WTC11 (cell line): ENCODE results near the gene ITGAL. TPM values are rescaled to one million over a fixed set of nuclear protein-coding genes. Genes with fewer than 3 reads are reported as not detected.

Experiments
- ATAC-seq: fragments of 200-7000 bp; cut with Tn5 transposase; 2 replicates; pipeline ENCODE4 v1.10.0; 2021; ENCODE audit warnings: mild to moderate bottlenecking, moderate library complexity
- CTCF ChIA-PET: fragments of 300-600 bp; sonication (Branson Sonifier 250); formaldehyde crosslinking; loops from one replicate; lab custom pipeline; 2021; ENCODE audit warnings: antibody characterized with exemption; lab: Charles Lee
- POLR2A ChIA-PET: fragments of 350-600 bp; sonication (Branson Sonifier 250); formaldehyde crosslinking; loops from one replicate; lab custom pipeline; 2021; ENCODE audit warnings: antibody characterized with exemption; lab: Charles Lee
- DNase-seq: peaks from one replicate; pipeline ENCODE4 v3.0.0; 2021; ENCODE audit warnings: low spot score
- H3K27ac Mint-ChIP-seq: 2 replicates; pipeline ENCODE4 v1.8.0; 2021; ENCODE audit warnings: mixed read lengths
- H3K27me3 Mint-ChIP-seq: 2 replicates; pipeline ENCODE4 v1.8.0; 2021; ENCODE audit warnings: low read depth, mild to moderate bottlenecking, moderate library complexity, mixed read lengths
- H3K36me3 Mint-ChIP-seq: 2 replicates; pipeline ENCODE4 v1.8.0; 2021; ENCODE audit warnings: mixed read lengths
- H3K4me1 Mint-ChIP-seq: 2 replicates; pipeline ENCODE4 v1.8.0; 2022; ENCODE audit warnings: mixed read lengths
- H3K4me3 Mint-ChIP-seq: 2 replicates; pipeline ENCODE4 v1.8.0; 2021; ENCODE audit warnings: mild to moderate bottlenecking, moderate library complexity, mixed read lengths
- H3K9me3 Mint-ChIP-seq: 2 replicates; pipeline ENCODE4 v1.8.0; 2021; ENCODE audit warnings: mixed read lengths
- ELF4 ChIP-seq: sonication (generic); formaldehyde crosslinking; IDR thresholded peaks from 2 replicates; pipeline ENCODE4 v1.8.1; 2022; ENCODE audit warnings: low read depth, mild to moderate bottlenecking, moderate library complexity, missing genetic modification reagents
- GABPB1 ChIP-seq: sonication (generic); formaldehyde crosslinking; IDR thresholded peaks from 2 replicates; pipeline ENCODE4 v1.8.1; 2023; ENCODE audit warnings: mild to moderate bottlenecking, missing genetic modification reagents
- HMGA2 ChIP-seq: fragments of 250-450 bp; sonication (Bioruptor Pico); IDR thresholded peaks from 2 replicates; pipeline ENCODE4 v1.4.0; 2021; ENCODE audit warnings: mild to moderate bottlenecking, moderate library complexity
- HMGXB4 ChIP-seq: sonication (generic); formaldehyde crosslinking; IDR thresholded peaks from 2 replicates; pipeline ENCODE4 v1.8.1; 2023; ENCODE audit warnings: mild to moderate bottlenecking, moderate library complexity, missing genetic modification reagents
- JAZF1 ChIP-seq: fragments of 250-450 bp; sonication (Bioruptor Pico); IDR thresholded peaks from 2 replicates; pipeline ENCODE4 v1.9.0; 2021; ENCODE audit warnings: moderate library complexity, mild to moderate bottlenecking, inconsistent platforms
- OVOL2 ChIP-seq: fragments of 250-450 bp; sonication (Bioruptor Pico); IDR thresholded peaks from 2 replicates; pipeline ENCODE4 v1.9.0; 2021; ENCODE audit warnings: mild to moderate bottlenecking, borderline replicate concordance
- RELA ChIP-seq: sonication (generic); formaldehyde crosslinking; IDR thresholded peaks from 2 replicates; pipeline ENCODE4 v1.8.1; 2022; ENCODE audit warnings: missing genetic modification reagents, mild to moderate bottlenecking, borderline replicate concordance
- USF2 ChIP-seq: sonication (generic); formaldehyde crosslinking; IDR thresholded peaks from 2 replicates; pipeline ENCODE4 v1.8.1; 2023; ENCODE audit warnings: mild to moderate bottlenecking, missing genetic modification reagents, moderate library complexity
- ZNF263 ChIP-seq: sonication (generic); formaldehyde crosslinking; IDR thresholded peaks from 2 replicates; pipeline ENCODE4 v1.8.1; 2022; ENCODE audit warnings: low read depth, mild to moderate bottlenecking, moderate library complexity, missing genetic modification reagents
- ZNF396 ChIP-seq: fragments of 250-450 bp; sonication (Bioruptor Pico); IDR thresholded peaks from 2 replicates; pipeline ENCODE4 v1.8.0; 2021; ENCODE audit warnings: mild to moderate bottlenecking, moderate library complexity, borderline replicate concordance
- total RNA-seq: library from RNA; stranded (reverse); gene quantifications from 3 replicates; pipeline ENCODE4 v1.2.3, GENCODE V29; 2021
- TF ChIP-seq, protein P1 (sequence below): sonication (generic); formaldehyde crosslinking; IDR thresholded peaks from 2 replicates; pipeline ENCODE4 v1.8.0; 2023; ENCODE audit warnings: missing genetic modification reagents, mild to moderate bottlenecking, borderline replicate concordance
- TF ChIP-seq, protein P2 (sequence below): sonication (generic); formaldehyde crosslinking; IDR thresholded peaks from 2 replicates; pipeline ENCODE4 v1.8.1; 2023; ENCODE audit warnings: mild to moderate bottlenecking, missing genetic modification reagents
- TF ChIP-seq, protein P3 (sequence below): sonication (generic); formaldehyde crosslinking; IDR thresholded peaks from 2 replicates; pipeline ENCODE4 v1.8.0; 2022; ENCODE audit warnings: mild to moderate bottlenecking, missing genetic modification reagents
- TF ChIP-seq, protein P4 (sequence below): fragments of 250-450 bp; sonication (Bioruptor Pico); IDR thresholded peaks from 2 replicates; pipeline ENCODE4 v1.9.0; 2021; ENCODE audit warnings: moderate library complexity, mild to moderate bottlenecking, inconsistent platforms, borderline replicate concordance
- TF ChIP-seq, protein P5 (sequence below): sonication (generic); formaldehyde crosslinking; IDR thresholded peaks from 2 replicates; pipeline ENCODE4 v1.8.1; 2022; ENCODE audit warnings: low read depth, mild to moderate bottlenecking, moderate library complexity, missing genetic modification reagents, borderline replicate concordance

The ITGAL gene
- total RNA-seq, 1 experiment from 2014 or later, result 1.0 TPM

DNA sequence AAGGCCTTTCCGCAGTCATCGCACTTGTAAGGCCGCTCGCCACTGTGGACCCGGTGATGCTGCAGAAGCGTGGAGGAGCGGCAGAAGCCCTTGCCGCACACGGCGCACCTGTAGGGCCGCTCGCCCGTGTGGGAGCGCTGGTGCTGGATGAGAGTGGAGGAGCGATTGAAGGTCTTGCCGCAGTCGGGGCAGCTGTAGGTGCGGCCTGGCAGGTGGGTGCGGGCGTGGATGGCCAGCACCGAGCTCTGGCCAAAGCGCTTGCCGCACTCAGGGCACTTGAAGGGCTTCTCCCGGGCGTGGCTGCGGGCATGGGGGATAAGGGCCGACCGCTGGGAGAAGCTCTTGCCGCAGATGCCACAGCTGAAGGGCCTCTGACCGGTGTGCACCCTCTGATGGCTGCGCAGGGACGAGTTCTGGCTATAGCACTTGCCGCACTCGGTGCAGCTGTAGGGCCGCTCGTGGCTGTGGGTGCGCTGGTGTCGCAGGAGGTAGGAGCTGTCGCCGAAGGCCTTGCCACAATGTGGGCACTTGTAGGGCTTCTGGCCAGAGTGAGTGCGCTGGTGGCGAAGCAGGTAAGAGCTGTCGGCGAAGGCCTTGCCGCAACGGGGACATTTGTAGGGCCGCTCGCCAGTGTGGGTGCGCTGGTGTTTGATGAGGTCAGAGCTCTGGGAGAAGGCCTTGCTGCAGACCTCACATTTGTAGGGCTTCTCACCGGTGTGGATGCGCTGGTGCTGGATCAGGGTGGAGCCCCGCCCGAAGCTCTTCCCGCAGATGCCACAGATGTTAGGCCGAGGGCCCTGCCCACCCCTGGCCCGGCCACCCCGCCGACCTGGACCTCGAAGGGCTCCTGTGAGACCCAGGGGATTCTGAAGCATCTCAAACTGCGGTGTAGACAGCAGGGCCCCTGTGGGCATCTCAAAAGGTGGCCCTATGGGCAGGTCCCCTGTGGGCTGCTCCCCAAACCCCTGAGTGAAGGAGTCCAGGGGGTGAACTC is 52.3 kb downstream of the ITGAL start:
- DNase-seq (no peak), ATAC-seq (no peak)
- Mint-ChIP-seq H3K36me3 (0 out of 2 replicates have a peak, but pooled peaks cover 4% of the 10 kb centered on the region), H3K4me3 (peak overlapping the region; percentile 16; the same call in 1 of the 2 replicates), H3K9me3 (no peaks in the 10 kb centered on the region), H3K27ac (no peak overlapping the region), H3K4me1 (peaks cover 16% of the 10 kb centered on the region)
- TF ChIP-seq, protein P1, sequence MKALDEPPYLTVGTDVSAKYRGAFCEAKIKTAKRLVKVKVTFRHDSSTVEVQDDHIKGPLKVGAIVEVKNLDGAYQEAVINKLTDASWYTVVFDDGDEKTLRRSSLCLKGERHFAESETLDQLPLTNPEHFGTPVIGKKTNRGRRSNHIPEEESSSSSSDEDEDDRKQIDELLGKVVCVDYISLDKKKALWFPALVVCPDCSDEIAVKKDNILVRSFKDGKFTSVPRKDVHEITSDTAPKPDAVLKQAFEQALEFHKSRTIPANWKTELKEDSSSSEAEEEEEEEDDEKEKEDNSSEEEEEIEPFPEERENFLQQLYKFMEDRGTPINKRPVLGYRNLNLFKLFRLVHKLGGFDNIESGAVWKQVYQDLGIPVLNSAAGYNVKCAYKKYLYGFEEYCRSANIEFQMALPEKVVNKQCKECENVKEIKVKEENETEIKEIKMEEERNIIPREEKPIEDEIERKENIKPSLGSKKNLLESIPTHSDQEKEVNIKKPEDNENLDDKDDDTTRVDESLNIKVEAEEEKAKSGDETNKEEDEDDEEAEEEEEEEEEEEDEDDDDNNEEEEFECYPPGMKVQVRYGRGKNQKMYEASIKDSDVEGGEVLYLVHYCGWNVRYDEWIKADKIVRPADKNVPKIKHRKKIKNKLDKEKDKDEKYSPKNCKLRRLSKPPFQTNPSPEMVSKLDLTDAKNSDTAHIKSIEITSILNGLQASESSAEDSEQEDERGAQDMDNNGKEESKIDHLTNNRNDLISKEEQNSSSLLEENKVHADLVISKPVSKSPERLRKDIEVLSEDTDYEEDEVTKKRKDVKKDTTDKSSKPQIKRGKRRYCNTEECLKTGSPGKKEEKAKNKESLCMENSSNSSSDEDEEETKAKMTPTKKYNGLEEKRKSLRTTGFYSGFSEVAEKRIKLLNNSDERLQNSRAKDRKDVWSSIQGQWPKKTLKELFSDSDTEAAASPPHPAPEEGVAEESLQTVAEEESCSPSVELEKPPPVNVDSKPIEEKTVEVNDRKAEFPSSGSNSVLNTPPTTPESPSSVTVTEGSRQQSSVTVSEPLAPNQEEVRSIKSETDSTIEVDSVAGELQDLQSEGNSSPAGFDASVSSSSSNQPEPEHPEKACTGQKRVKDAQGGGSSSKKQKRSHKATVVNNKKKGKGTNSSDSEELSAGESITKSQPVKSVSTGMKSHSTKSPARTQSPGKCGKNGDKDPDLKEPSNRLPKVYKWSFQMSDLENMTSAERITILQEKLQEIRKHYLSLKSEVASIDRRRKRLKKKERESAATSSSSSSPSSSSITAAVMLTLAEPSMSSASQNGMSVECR, result 0 out of 2 replicates have a peak, but pooled peaks have one; percentile 51
- no peak for TF ChIP-seq OVOL2 (CRISPR knock-in tag)
- no peak for TF ChIP-seq HMGA2 (CRISPR knock-in tag)
- TF ChIP-seq, all 79 proteins: peak for 1
- ChIA-PET POLR2A (interaction anchor here (1.0 kb wide), 1 partner anchor 47 kb away, joined by 3 read pairs; the partner anchor contains the start of gene ZNF688), CTCF (interaction anchor here (1.0 to 2.2 kb wide), 3 partner anchors 11 to 95 kb away, joined by 3 to 12 read pairs (median 6); partner anchors contain the start of gene DCTPP1)
- no peaks in the 10 kb centered on the region for H3K27me3 Mint-ChIP-seq

- Mint-ChIP-seq H3K27ac (peak overlapping the region; percentile 67; the same call in 1 of the 2 replicates), H3K4me3 (peak overlapping the region; percentile 73), H3K36me3 (0 out of 2 replicates have a peak, but pooled peaks cover 4% of the 10 kb centered on the region), H3K9me3 (no peaks in the 10 kb centered on the region)
- ATAC-seq (no peak), DNase-seq (no peak)
- POLR2A ChIA-PET, result no interaction called here
- TF ChIP-seq, protein P2, sequence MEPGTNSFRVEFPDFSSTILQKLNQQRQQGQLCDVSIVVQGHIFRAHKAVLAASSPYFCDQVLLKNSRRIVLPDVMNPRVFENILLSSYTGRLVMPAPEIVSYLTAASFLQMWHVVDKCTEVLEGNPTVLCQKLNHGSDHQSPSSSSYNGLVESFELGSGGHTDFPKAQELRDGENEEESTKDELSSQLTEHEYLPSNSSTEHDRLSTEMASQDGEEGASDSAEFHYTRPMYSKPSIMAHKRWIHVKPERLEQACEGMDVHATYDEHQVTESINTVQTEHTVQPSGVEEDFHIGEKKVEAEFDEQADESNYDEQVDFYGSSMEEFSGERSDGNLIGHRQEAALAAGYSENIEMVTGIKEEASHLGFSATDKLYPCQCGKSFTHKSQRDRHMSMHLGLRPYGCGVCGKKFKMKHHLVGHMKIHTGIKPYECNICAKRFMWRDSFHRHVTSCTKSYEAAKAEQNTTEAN (CRISPR knock-in tag), result peak; percentile 22; the same call in 1 of the 2 replicates
- no peak for TF ChIP-seq GABPB1
- TF ChIP-seq, all 79 proteins: peak for 1
- H3K27me3 Mint-ChIP-seq, result no peaks in the 10 kb centered on the region
- CTCF ChIA-PET, result interaction anchor here (1.0 to 2.2 kb wide), 2 partner anchors 90 to 96 kb away, joined by 3 to 12 read pairs; partner anchors contain the start of gene DCTPP1
- peaks cover 16% of the 10 kb centered on the region for H3K4me1 Mint-ChIP-seq
These were observed 53.2 kb downstream of the ITGAL start for GRCh38 chr16:30525844-30526136.

GRCh38 chr16:30526137-30526822 is 53.7 kb downstream of the ITGAL start, which contains the start of gene ZNF768:
Gene ZNF768 (minus strand): TSS chr16:30526566. CDS start chr16:30526413, 153 bp downstream.
- POLR2A ChIA-PET, result interaction anchor here (1.0 to 1.1 kb wide), 5 partner anchors 9 to 649 kb away, joined by 3 to 9 read pairs (median 3); partner anchors contain the start of gene ZNF764
- peaks cover 16% of the 10 kb centered on the region for H3K4me1 Mint-ChIP-seq
- TF ChIP-seq RELA (CRISPR knock-in tag) (0 out of 2 replicates have a peak, but pooled peaks have one; percentile 3), GABPB1 (peak; percentile 40; the same call in 1 of the 2 replicates), HMGXB4 (CRISPR knock-in tag) (no peak; the same call in 1 of the 2 replicates), JAZF1 (CRISPR knock-in tag) (no peak), ZNF263 (CRISPR knock-in tag) (no peak), USF2 (CRISPR knock-in tag) (no peak), ELF4 (CRISPR knock-in tag) (no peak), ZNF396 (CRISPR knock-in tag) (no peak)
- TF ChIP-seq, protein P3, sequence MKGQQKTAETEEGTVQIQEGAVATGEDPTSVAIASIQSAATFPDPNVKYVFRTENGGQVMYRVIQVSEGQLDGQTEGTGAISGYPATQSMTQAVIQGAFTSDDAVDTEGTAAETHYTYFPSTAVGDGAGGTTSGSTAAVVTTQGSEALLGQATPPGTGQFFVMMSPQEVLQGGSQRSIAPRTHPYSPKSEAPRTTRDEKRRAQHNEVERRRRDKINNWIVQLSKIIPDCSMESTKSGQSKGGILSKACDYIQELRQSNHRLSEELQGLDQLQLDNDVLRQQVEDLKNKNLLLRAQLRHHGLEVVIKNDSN (CRISPR knock-in tag), result peak; percentile 22; the same call in 1 of the 2 replicates
- TF ChIP-seq, protein P4, sequence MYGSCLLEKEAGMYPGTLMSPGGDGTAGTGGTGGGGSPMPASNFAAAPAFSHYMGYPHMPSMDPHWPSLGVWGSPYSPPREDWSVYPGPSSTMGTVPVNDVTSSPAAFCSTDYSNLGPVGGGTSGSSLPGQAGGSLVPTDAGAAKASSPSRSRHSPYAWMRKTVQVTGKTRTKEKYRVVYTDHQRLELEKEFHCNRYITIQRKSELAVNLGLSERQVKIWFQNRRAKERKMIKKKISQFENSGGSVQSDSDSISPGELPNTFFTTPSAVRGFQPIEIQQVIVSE (CRISPR knock-in tag), result no peak
- TF ChIP-seq, protein P5, sequence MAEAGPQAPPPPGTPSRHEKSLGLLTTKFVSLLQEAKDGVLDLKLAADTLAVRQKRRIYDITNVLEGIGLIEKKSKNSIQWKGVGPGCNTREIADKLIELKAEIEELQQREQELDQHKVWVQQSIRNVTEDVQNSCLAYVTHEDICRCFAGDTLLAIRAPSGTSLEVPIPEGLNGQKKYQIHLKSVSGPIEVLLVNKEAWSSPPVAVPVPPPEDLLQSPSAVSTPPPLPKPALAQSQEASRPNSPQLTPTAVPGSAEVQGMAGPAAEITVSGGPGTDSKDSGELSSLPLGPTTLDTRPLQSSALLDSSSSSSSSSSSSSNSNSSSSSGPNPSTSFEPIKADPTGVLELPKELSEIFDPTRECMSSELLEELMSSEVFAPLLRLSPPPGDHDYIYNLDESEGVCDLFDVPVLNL, result no peak
- H3K4me3 Mint-ChIP-seq, result peak within 1 kb of the TSS; percentile 73
- CTCF ChIA-PET, result interaction anchor here (0.7 to 3.5 kb wide), 5 partner anchors 9 to 96 kb away, joined by 3 to 20 read pairs (median 12); partner anchors contain the start of gene DCTPP1
- H3K27ac Mint-ChIP-seq, result peak within 1 kb of the TSS; percentile 84; the same call in 1 of the 2 replicates
- DNase-seq, result peak; percentile 77
- 0 out of 2 replicates have a peak, but pooled peaks cover 7% of the 10 kb centered on the region for H3K36me3 Mint-ChIP-seq
- peak; percentile 11 for ATAC-seq
- H3K27me3 Mint-ChIP-seq, result no peaks in the 10 kb centered on the region
- H3K9me3 Mint-ChIP-seq, result no peaks in the 10 kb centered on the region
